HG02973 (cell line): ENCODE data around the gene SLC25A40.

Source experiments
- ATAC-seq: cut with Tn5 transposase; IDR thresholded peaks from one replicate; pipeline ENCODE4 v1.9.1; 2021; ENCODE audit warnings: moderate library complexity; ENCODE audit not compliant: unreplicated experiment

Gene SLC25A40

GRCh38 chr7:87785368-87785995 is 90.7 kb downstream of the SLC25A40 start:
- ATAC-seq = no peak

GRCh38 chr7:87784424-87784823 is 91.7 kb downstream of the SLC25A40 start:
- ATAC-seq = no peak
